HG03095 (cell line): ENCODE results near the gene SHISA9.

Experiments used
- ATAC-seq: cut with Tn5 transposase; IDR thresholded peaks from one replicate; pipeline ENCODE4 v1.9.1; 2021; ENCODE audit warnings: moderate library complexity; ENCODE audit not compliant: unreplicated experiment

SHISA9 gene

DNA sequence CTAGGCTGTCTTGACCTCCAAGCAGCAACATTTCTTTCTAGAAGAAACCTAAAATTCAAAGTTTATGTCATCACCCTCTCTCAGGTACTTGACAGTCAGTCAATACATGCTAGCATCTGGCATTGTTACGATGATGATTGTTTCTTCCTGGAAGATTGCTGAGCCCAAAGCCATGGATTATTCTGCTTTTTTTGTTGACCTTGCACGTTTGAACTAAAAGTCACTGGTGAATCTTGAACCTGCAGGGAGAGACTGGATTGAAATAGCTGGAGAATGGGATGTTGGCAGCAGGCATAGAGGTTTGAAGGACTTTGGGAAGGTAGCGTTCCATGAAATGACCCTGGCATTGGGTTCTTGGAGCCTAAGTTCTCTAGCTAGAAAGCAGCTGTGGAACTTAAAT lies 42.9 kb downstream of the SHISA9 start:
- ATAC-seq: no peak

GRCh38 chr16:12951392-12951791 lies 50.0 kb downstream of the SHISA9 start:
- no peak for ATAC-seq

DNA sequence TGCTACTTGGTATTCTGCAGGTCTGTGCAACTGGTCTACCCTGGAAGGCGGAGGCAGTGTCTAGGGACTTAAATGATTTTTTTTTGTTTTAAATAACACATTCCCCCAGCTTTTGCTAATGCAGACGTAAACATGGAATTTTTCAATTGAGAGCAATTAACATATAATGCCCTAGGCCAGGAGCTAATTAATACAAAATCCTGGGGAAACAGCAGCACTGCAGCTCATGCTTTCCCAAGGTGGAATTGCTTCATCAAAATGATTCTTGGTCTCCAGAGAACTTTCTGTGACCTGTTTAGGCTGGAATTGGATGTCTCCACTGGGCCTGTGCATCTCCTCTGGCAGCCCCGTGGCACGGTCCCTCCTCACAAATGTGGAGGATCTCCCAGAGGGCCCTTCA lies 50.6 kb downstream of the SHISA9 start:
- ATAC-seq: no peak

DNA sequence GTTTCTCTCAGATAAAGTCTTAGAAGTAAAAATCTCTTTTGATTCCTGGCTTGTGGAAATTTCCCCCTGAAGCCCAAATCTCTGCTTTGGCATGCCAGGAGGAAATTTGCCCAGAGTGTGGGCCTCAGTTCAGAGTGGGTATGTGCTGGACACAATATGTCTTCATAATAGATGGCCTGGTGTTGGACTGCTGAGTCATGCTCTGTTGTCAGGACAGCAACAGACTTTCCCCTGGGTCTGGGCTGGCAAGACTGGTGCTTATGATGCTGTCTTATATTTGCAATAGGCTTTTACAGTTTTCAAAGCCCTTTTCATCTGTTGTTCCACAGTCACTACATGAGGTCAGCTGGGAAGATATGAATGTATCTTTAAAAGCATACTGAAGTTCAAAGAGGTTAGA lies 57.0 kb downstream of the SHISA9 start:
- no peak for ATAC-seq

DNA sequence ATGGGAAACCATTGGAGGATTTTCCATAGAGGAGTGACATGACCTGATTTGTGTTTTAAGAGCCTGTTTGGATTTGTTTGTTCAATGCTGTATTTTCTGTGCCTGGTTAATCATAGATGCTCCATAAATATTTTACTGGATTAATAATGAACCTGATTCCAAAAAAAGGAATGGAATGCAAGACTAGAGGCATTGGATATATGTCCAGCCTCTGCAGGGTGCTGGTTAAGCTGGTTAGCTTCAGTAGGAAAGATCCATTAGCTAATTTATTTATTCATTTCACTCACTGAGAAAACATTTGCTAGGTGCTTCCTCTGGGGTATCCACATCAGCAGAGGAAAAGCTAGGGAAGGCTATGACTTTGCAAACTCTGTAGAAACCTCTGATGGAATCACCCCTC lies 57.7 kb downstream of the SHISA9 start:
- no peak for ATAC-seq

- ATAC-seq: no peak
These were observed 60.2 kb downstream of the SHISA9 start for GRCh38 chr16:12961626-12962025.

GRCh38 chr16:12964461-12964860 lies 63.1 kb downstream of the SHISA9 start:
- ATAC-seq: no peak

DNA sequence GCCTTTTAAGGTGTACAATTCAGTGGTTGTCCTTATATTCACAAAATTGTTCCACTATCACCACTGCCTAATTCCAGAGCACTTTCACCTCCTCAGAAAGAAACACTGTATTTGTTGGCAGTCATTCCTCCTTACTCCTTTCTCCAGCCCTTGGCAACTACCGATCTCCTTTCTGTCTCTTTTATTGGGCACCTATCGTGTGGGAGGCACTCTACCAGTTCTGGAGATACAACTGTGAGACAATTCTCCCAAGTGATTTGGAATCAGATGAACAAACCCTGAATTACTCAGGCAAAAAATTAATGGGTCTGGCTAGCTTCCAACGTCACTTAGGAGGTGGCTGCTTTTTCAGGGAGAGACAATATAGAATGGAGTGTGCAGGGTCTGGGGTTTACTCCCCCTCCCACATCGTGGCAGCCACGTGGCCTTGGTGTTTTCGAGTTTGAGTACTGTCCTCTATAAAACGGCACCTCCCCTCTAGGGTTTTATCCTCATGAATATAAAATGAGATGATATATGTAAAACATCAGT lies 63.9 kb downstream of the SHISA9 start:
- no peak for ATAC-seq

DNA sequence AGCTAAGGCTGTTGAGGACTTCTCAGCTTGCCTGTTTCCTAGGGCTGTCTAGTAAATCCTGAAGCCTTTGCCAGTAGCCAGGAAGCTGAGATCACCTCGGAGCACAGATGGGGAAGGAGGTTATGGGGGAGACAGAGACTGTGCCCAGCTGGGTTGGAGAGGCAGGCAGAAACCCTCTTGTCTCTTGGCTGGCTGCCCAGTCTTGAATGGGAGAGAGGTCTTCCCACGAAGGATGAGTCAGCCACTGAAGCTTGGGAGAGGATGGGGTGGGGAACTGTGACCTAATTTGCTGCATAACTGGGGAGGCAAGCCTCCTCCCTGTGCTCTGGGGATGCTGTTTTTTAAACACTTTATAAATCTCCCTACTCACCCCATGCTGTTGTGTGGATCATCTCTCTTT lies 69.8 kb downstream of the SHISA9 start:
- ATAC-seq: no peak

DNA sequence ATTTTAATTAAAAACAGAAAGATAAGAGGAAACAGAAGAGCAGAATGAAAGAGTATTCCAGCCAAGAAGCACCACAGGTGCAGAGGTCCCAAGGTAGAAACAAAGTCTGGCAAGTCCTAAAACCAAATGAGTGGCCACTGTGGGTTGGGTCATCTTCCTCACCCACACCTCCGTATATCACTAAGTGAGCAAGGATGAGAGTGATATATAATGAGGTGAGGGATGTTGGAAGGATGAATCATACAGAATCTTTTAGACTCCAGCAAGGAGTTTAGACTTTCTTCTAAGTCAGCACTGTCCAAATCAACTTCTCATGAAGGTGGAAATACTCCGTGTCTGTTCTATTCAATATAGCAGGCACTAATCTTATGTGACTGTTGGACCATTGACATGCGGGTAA lies 70.8 kb downstream of the SHISA9 start:
- no peak for ATAC-seq

- no peak for ATAC-seq
These were observed 74.4 kb downstream of the SHISA9 start for GRCh38 chr16:12975766-12976165.

GRCh38 chr16:12976496-12976895 lies 75.1 kb downstream of the SHISA9 start:
- ATAC-seq: no peak

GRCh38 chr16:12976936-12977335 lies 75.5 kb downstream of the SHISA9 start:
- no peak for ATAC-seq

DNA sequence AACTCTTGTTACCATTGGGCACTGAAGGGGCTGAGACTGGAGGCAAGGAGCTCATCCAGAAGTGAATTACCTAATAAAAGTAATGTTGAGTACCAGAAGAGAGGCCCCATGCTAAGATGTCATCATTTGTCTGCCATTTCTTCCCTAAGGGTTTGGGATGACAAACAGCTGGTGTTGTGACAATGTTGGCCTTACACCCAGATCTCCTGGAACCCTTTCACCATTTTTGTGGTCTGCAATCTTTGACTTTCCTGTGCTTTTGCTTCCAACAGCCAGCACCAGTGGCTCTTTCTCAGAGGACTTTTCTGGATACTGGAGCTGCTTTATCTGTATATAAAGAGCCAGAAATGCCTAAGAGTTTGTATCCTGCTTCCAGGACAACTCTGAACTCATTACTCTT lies 84.1 kb downstream of the SHISA9 start:
- ATAC-seq: no peak

DNA sequence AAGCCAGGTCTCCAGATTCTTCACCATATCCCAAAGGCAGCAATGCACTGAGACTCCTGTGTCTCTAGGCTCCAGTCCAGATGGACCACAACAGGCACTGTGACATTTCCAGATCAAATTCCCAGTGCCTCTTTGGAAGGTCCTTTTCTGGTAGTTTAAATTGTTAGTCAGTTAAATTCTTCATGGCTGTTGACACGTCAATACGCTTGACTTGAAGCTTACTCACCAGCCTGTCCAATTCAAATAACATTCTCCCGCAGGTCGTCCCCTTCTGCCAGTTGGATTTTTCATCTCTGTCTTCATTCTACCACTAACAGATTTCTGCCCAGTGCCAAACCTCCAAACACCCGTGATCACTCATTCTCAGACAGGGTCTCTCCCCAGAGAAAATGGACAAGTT lies 86.7 kb downstream of the SHISA9 start:
- ATAC-seq: no peak

GRCh38 chr16:12992066-12992465 lies 90.7 kb downstream of the SHISA9 start:
- no peak for ATAC-seq

DNA sequence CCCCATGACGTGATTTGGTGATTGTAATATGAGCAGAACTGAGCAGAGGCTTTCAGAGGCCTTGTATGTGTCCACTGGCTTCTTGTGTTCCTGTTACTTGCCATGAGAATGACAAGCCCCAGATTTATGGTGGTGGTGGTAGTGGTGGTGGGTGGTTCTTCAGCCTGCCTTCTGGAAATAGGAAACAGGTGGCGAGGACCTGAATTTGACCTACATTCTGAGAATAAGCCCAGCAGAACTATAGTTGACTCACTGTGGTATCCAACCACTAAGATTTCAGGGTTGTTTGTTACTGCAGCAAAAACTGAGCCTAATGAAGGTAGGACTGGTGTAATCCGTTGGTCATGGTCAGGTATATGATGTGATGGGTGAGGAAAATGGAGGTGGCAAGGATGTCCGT lies 93.0 kb downstream of the SHISA9 start:
- ATAC-seq: no peak

DNA sequence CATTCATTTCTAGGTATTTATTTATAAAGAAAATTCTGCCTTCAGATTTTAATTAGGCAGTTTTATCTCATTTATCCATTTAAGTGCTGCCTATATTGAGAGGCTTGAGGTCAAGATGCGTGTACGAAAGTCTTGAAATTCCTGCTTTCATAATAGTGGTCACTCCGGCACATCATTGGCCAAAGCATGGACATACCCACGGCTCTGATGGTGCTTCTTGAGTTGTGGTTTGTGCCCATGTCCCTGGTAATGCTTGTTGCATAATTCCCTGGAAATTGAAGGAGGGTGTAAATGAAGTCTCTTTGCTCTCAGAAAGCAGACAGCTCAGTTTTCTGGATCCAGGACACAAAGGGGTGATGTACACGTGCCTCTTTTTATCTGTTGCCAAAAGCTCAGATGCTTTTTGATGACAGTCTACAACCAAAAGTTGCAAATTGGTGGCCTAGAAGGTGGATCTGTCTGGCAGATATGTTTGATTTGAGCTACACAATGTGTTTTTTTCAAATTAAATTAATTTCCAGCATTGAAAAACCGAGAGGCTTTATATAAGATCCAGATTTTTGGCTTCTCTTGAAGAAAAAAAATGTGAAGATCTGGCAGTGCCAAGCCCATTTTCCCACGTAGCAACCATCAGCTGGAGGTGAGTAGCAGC lies 94.4 kb downstream of the SHISA9 start:
- ATAC-seq: no peak

DNA sequence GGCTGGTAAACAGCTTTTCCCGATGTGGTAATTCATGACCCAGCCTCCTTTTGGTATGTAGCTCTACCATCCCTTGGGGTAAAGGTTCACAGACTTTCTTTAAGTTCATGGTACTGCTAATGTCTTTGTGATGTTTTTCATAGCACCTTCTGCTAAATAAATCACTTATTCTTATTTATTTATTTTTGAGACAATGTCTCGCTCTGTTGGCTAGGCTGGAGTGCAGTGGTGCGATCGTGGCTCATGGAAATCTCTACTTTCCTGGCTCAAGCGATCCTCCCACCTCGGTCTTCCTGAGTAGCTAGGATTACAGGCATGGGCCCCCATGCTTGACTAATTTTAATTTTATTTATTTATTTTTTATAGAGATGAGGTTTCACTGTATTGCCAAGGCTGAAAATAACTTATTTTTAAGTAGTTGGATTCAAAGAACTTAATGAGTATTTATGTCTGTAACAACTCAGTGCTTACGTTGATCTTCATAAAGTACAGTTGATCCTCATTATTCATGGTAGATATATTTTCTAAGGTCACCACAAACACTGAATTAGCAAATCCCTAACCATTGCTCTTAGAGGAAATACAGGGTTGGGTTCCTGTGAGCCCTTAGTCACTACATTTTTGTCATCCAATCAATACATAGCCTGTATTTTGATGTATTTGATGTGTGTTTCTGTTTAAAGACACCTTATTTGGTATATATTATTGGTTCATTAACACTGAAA lies 97.1 kb downstream of the SHISA9 start:
- no peak for ATAC-seq

DNA sequence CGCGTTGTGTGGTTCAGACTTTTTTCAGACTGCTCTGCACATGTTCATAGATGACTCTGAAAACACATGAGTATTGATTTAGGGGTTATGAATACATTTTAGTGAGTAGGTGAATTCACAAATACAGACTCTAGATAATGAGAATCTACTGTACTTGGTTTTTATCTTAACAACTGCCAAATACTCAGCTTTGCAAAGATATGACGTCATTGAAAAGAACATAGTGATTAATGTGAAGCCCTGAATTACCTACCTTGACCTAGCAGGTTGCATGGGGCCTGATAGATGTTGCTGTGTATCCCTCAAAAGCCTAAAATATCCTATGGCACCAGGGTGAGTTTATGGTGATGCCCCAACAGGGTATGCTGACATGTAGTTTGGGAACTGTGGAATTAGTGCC lies 98.0 kb downstream of the SHISA9 start:
- no peak for ATAC-seq

DNA sequence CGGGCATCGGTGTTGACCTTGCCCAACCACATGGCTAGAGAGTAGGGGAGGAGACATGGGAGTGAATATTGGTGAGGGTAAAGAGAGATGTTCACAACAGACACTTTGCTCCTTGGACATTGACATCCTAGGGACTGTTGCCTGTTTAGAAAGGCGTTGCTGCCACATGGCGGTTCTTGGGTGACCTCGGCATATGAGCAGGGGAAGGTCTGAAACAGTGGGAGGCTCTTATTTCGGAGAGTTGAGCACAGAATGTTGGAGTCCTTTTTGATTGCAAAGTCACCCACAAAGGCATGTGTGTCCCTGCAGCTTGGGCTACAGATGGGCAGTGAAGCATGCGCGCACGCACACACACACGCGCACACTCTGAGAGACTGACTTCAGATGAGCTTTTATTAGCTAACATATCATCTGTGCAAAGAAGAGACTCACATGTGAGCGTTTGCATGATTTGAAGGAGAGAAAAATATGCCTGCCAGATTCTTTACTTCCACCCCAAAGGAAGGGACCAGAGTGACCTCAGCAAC lies 104.4 kb downstream of the SHISA9 start:
- ATAC-seq: no peak

GRCh38 chr16:13012601-13013000 lies 111.2 kb downstream of the SHISA9 start:
- ATAC-seq: no peak
